ENCODE data around the gene EPHB2.

- TF ChIP-seq POLR2A (IDR thresholded peaks at IDR 0.05; ENCODE audit: extremely low read depth, insufficient read length) (no peak), CTCF (IDR thresholded peaks at IDR 0.05; ENCODE audit: low read depth, low read length) (no peak), MAX (IDR thresholded peaks at IDR 0.05; ENCODE audit: low read depth, low read length) (no peak), MYC (IDR thresholded peaks at IDR 0.05; ENCODE audit: low read depth, low read length) (no peak)
Measured at GRCh38 chr1:22670352-22670975, 40.2 kb upstream of the EPHB2 start.
